OCI-LY3 (cell line): ENCODE data around the gene SUSD5.

Experiments used
- EZH2phosphoT487 ChIP-seq: fragments of 200-600 bp; shearing (Covaris generic); IDR thresholded peaks from 2 replicates; pipeline ENCODE4 v1.6.1; 2018; ENCODE audit warnings: antibody characterized with exemption, mixed run types, low read depth
- TF ChIP-seq, protein P1 (sequence below): fragments of 200-600, 300-600 bp; sonication (generic); IDR thresholded peaks from 2 replicates; pipeline ENCODE4 v1.5.1; 2014; ENCODE audit warnings: antibody characterized with exemption, low read length, low read depth

DNA sequence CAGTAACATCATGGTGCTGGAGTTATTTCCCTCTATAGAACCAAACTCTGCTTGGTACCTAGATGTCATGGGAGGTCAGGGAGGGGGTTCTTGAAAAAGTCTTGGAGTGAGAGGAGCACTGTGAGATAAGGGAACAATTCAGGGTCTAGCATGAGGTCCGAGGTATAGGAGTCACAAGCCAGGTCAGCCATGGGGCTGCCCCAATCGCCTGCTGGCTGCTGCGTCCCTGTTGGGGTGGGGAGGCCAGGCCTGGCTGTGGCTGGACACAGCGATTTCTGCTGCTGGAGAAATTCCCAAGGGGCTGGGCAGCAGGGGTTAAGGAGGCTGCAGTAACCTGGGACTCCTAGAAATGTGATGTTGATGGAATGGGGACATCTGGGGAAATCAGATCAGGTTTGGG is 44.9 kb downstream of the SUSD5 start:
- TF ChIP-seq, protein P1, sequence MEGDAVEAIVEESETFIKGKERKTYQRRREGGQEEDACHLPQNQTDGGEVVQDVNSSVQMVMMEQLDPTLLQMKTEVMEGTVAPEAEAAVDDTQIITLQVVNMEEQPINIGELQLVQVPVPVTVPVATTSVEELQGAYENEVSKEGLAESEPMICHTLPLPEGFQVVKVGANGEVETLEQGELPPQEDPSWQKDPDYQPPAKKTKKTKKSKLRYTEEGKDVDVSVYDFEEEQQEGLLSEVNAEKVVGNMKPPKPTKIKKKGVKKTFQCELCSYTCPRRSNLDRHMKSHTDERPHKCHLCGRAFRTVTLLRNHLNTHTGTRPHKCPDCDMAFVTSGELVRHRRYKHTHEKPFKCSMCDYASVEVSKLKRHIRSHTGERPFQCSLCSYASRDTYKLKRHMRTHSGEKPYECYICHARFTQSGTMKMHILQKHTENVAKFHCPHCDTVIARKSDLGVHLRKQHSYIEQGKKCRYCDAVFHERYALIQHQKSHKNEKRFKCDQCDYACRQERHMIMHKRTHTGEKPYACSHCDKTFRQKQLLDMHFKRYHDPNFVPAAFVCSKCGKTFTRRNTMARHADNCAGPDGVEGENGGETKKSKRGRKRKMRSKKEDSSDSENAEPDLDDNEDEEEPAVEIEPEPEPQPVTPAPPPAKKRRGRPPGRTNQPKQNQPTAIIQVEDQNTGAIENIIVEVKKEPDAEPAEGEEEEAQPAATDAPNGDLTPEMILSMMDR, result no peak
- TF ChIP-seq EZH2phosphoT487, result no peak
